GM19467 (cell line): ENCODE results near the gene EDA2R.

Experiments used
- ATAC-seq: cut with Tn5 transposase; IDR thresholded peaks from one replicate; pipeline ENCODE4 v1.9.1; 2021; ENCODE audit warnings: mild to moderate bottlenecking, moderate library complexity; ENCODE audit not compliant: unreplicated experiment

EDA2R gene, protein sequence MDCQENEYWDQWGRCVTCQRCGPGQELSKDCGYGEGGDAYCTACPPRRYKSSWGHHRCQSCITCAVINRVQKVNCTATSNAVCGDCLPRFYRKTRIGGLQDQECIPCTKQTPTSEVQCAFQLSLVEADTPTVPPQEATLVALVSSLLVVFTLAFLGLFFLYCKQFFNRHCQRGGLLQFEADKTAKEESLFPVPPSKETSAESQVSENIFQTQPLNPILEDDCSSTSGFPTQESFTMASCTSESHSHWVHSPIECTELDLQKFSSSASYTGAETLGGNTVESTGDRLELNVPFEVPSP

DNA sequence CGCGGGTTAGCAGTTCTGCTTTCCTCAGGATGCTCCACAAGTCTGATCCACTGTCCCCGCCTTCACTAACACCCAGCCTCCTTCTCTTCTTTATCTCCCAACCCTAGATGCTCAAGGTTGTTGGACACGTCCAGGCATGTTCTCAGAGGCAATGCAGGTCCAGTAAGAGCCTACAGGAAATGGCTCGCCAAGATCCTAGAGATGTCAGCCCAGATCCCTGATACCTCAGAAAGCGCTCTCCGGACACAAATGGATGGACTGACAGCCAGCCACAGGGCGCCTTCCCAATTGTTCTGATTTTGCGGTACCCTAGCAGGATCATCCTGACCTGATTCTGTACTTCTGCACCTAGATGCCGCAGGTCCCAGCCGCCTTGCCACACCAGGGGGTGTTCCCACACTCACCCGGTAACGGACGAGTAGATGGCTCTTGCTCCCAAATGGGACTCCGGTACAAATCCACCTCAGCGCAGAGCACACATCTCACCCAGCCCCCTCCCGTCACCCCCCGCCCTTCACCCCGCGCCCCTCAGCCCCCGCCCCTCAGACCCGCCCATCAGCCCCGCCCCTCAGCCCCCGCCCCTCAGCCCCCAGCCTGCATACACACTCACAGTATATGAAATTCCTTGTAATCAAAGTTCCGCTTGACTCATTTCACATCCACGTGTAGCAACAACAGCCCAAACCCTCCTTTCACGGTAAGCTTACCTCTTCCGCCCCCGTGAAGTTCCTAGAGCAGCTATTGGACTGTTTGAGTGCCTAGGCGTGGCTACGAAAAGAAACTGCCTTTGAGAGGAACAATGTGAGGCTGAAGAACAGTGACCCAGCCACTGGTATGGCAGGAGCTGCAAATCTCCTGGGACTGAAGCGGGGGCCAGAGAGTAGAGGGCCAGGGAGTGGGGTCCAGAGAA lies at the start of gene EDA2R:
Gene EDA2R, minus strand, starts transcription at position 488 of the 910 bp plus-strand sequence. CDS start 23,058 bp downstream, outside the sequence.
- ATAC-seq, result peak; percentile 91

DNA sequence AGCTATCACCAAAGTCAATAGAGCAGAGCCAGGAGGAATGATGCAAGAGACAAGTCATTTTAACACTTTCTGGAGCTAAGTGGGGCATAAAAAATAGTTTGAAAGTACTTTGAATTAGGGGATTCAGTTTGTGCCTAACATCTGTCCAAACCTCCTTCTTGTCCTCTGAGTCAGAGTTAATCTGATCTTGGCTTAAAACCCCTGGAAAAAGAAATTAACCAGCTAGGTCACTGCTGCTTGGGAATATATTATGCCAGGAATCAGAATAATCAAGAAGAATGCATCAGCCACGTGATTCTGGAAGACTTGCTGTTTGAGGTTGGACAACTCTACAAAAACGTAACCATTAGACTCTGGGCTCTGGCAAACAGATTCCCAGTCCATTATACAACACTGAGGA lies 45.3 kb upstream of the EDA2R start:
- ATAC-seq, result no peak

DNA sequence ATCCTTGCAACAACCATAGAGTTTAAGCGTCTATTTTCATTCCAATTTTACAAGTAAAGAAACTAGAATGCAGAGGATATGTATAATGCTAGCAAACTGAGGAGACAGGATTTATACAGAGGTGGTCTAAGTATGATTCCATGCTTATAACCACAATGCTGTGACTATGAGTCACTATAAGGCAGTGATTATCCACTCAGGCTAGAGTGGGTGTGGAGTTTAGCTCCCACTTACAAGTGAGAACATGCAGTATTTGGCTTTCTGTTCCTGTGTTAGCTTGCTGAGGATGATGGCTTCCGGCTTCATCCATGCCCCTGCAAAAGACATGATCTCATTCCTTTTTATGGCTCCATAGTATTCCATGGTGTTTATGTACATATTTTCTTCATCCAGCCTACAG lies 41.6 kb upstream of the EDA2R start:
- ATAC-seq, result no peak

DNA sequence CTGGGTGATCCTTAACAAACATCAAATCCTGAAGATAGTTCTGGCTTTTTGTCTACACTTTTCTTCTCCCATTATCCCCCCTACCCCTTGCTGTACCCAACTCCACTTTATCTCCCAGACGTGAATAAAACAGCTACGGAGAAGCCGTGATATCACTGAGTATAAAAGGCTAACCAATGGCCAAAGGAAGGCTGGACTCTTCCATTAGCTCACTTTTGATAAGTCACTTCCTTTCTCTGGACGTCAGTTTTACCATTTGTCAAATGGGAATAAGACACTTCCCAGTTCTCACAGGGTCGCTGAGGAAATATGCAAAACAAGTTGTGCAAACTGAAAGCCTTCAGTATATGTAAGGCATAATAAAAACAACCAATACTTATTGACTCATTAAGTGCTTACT lies 38.6 kb upstream of the EDA2R start:
- ATAC-seq, result no peak

DNA sequence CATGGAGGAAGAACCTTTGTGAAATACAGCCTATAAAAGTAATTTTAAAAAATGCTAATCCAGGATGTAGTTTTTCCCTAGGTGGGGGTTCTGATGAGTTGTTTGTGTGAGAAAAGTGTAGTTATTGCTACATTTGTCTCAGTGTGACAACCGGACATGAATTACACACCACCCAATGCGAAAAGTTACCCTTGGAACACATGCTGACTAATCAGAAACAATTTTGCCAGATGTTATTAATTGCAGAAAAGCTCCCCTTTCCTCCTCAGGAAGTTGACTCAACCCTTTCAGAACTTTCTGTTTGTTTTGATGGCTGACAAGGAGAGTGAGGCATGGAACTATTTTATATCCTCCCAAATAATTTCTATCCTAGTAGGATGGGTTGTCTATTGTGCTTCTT lies 38.1 kb upstream of the EDA2R start:
- no peak for ATAC-seq

DNA sequence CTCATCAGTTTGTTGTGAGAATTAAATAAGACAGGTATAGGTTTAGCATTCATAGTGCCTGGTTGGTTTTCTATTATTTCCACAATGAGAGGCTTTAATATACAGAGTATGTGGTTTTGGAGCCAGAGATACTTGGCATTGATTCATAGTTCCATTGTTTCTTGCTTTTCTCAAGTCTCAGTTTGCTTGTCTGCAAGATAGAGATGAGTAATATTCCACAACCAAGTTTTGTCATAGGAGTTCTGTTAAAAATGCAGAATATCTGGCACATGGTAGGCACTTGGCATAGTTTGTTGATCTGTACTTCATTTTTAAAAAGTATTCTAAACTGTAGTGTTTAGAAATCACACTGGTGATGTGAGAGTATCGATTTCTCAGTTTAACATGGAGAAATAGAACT lies 37.5 kb upstream of the EDA2R start:
- no peak for ATAC-seq

DNA sequence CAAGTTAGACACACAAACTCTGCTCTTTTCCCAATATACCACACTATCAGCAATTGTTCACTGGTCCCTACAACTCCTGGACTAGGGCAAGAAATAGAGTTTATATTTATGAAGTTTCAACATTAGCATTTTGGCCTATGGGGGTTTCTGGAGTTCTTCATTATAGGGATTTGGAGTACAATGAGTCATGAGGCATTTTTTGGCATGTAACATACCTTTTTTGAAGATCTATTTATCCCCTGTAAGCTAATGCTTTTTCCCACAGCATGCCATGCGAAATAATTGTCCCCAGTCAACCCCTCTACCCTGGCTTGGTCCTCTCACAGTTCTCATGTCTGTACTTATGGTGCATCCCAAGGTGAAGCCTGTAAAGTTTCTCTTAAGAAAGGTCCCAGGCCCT lies 36.7 kb upstream of the EDA2R start:
- ATAC-seq, result no peak

DNA sequence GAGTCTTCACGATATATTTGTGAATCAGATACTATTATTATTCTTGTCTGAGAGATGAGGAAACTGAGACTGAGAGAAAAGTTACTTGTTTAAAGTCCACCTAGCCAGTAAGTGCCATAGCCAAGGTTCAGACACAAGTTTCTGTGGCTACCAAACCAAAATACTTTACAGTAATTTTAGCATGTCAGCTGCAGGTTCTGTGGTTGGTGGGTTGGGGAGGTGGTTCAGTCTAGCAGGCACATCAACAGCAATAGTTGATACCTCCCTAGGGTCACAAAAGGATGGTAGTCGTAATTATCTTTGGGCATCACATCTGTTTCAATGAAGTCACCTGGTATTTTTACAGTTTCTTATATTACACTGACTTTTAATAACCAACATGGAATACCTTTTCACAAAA lies 35.6 kb upstream of the EDA2R start:
- no peak for ATAC-seq

DNA sequence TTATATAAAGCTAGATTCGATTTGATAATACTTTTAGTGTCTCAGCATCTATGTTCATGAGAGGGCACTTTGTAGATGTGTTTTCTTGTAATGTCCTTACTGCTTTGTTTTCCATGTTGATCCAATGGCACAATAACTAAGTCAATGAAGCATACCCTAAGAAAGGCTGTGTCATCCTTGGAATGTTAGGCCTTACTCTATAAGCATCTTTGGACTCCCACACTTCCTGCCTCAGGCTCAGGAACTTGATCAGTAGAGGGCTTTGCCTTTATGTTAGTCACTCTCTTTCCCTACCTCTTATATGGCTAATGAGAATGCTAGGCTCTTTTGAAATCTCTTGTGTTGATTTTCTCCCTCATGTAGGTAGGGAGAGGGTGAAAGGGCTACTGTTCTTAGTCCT lies 33.2 kb upstream of the EDA2R start:
- ATAC-seq, result no peak

DNA sequence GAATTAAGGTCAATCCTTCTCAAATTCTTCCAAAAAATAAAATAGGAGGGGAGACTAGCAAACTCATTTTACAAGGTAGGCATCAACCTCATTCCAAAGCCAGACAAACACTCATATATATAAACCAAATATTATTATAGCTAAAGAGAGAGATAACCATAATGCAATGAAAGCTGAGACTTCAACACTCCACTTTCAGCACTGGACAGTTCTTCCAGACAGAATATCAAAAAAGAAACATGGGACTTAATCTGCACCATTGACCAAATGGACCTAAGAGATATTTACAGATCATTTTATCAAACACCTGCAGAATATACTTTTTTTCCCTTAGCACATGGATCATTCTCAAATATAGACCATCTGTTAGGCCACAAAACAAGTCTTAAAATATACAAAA lies 15.5 kb upstream of the EDA2R start:
- ATAC-seq, result no peak

DNA sequence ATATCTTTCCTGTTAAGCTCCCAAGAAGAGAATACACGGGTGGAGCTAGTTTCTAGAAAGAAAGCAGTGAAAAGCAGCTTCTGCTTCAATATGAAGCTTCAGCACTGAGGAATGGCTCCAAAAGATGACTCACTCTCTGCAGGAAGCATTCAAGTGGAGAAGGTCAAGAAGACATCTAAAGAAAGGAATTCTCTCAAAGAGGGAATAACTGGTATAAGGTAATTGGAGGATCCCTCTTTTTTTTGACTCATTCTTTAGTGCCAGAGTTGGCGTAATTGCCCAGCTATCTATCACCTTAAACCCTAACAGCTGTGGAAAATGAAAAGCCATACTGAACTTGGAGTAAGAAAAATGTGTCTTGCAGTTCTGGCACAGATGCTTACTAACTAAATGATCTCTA lies 3.5 kb downstream of the EDA2R start:
- ATAC-seq, result no peak

DNA sequence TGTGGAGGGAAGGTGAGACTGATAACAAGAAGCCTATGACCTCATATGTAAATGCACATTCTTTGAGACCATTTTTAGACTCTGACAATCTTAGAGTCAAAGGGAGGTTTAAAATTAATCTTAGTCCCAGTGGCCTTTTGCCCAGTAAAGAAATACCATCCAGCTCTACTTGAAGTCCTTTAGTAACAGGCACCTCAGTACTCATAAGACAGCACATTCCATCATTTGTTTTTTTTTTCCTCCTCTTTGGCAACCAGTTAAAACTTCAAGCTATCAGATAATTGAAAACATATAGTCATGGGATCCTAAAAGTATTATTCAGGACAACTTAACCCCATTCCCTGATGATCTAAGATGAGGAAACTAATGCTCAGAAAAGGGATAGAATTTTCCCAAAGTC lies 4.6 kb downstream of the EDA2R start:
- ATAC-seq, result no peak

DNA sequence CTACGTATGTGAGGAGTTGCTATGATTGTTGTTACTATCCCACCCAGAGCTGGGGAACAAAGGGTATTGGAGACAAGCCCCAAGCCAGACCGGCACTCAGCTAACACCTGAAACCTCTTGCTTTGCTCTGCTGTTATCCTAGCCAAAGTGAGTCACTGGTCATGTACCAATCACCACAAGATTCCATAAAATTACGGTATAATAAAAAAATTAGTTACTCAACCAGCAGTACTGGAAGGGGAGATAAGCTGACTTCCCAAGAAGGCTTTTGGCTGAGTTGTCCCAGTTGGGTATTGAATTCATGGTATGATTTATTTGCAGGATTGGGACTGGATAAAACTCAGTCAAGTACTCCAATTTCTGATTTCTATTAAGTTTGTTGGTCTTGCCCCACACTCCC lies 5.3 kb downstream of the EDA2R start:
- ATAC-seq, result no peak

DNA sequence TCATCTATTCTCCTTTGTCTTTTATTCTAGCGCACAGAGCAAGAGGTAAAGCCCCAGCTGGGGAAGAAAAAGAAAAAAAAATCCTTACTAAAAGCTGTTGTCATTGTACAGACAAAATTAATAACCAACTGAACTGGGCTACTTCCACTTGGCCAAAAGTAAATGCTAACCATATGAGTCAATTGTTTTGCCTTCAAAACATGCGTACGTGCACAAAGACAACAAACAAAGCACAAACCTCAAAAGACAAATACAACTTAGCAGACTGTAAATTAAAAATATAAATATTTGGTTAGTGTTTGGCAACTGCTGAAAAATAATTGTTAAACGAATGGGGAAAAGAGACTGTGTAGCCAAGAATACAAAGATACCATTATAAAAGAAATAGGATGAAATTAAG lies 5.9 kb downstream of the EDA2R start:
- ATAC-seq, result no peak

DNA sequence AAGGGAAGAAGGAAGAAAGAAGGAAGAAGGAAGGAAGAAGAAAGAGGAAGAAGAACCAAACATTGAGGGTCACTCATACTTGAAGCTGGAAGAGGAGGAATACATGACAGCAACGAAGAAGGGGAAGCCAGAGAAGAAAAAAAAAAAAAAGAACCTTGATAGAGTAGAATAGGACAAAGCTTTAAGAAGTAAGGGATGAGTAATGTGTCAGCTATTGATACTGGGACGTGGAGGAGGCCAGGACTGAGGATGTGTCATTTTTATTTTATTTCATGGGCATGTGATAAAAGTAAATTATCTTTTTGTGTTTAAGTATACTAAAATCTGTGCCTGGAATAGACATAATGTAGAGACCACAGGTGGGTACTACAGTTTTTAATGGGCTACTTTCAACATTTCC lies 6.4 kb downstream of the EDA2R start:
- ATAC-seq, result no peak

DNA sequence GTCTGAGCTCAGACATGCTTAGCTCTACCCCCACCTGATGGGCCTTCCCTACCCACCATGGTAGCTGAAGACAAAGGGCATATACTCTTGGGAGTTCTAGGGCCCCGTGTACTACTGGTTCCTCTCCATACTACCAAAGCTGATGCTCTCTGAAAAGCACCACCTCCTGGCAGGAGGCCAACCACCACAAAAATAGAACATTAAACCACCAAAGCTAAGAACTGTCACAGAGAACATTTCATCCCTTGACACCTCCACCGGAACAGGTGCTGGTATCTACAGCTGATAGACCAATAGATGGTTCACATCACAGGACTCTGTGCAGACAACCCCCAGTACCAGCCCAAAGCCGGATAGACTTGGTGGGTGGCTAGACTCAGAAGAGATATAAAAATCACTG lies 13.4 kb downstream of the EDA2R start:
- peak; percentile 63 for ATAC-seq

DNA sequence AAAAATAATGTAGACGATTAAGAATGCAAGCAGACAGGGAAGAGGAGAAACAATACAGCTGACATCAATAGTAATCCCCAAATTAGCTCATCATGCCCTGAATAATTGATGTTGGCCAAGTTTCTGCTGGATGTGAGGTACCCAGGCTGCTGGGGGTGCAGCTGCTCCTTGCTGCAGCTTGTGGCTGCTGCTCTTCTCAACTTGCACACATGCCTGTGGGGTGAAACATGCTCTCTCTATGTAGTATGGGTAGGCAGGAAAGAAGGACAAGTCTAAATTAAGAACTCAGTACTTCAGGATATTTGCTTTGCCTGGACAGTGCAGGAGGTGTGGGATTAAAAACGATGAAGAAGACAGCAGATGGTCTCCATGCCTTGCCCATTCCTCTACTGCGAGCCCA lies 16.7 kb downstream of the EDA2R start:
- ATAC-seq, result no peak

DNA sequence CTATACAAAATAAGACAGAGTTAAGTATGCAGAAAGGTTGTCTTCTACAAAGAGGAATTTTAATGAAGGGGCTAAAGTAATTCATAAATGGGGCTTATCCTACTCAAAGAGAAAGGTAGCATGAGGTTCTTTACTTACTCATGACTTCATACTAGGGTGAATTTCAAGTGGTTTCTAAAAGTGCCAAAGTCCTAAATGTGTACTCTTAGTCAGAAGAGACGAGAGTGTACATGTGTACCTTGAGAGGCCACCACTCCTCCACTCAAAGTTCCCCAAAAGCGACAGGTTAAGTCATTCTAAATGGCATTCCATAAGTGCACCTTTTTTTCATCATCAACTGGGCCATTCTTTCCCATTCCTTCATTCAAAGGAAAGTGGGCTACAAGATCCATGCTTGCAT lies 21.9 kb downstream of the EDA2R start:
- no peak for ATAC-seq

DNA sequence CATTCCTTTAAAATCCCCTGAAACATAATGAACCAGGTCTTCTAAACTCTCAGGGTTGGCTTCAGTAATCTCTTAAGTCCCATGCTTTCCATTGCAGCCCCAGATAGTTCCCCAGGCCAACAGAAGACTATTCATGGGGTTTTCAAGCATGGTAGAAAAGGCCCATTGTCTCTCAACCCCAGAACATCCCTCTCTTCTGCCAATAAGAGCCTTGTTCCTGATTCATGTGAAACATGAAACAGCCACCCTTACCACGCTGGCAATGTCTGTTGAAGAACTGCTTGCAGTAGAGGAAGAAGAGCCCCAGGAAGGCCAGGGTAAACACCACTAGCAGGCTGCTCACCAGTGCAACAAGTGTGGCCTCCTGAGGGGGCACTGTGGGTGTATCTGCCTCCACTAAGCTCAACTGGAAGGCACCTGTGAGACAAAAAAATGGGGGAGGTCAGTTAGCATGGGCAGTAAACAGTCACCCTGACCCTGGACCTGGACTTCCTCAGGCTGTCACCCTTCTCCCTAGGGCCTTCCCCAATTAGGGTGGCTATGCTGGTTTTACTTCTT lies 36.4 kb downstream of the EDA2R start:
- no peak for ATAC-seq

DNA sequence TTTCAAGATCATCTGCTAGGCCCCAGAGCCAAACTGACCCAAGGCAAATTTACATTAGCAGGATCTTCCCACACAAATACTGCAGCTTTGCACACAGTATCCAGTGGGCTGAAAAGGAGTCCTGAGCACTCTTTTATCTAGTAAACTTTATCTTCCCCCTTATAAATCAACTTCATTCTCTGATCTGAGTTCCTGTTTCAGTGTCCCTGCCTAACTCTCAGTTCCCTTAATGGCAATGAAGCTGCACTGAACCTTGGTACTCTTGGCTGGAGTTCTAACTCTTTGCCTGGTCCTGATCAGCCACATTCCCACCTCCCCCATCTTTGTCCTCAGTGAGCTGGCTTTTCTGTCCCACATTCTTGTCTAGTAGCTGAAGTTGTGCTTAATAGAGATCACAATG lies 37.4 kb downstream of the EDA2R start:
- no peak for ATAC-seq

DNA sequence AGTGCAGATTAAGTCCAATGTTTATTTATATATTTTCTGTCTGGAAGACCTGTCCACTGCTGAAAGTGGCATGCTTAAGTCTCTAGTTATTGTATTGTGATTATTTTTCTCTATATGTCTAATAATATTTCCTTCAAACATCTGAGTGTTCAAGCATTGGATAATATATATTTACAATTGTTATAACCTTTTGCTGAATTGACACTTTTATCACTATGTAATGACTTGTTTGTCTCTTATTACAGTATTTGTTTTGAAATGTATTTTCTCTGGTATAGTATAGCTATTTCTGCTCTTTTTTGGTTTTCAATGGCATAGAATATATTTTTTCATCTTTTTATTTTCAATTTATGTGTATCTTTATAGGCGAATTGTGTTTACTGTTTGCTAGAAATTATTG lies 59.7 kb downstream of the EDA2R start:
- no peak for ATAC-seq

DNA sequence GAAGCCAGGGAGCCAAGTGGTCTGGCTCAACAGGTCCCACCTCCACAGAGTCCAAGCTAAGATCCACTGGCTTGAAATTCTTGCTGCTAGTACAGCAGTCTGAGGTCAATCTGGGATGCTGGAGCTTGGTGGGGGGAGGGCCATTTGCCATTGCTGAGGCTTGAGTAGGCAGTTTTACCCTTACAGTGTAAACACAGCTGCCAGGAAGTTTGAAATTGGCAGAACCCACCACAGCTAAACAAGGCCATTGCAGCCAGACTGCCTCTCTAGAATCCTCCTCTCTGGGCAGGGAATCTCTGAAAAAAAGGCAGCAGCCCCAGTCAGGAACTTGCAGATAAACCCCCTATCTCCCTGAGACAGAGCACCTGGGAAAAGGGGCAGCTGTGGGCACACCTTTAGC lies 84.9 kb downstream of the EDA2R start:
- ATAC-seq, result no peak
